ENCODE results near the gene CEACAM18.

CEACAM18 gene

DNA sequence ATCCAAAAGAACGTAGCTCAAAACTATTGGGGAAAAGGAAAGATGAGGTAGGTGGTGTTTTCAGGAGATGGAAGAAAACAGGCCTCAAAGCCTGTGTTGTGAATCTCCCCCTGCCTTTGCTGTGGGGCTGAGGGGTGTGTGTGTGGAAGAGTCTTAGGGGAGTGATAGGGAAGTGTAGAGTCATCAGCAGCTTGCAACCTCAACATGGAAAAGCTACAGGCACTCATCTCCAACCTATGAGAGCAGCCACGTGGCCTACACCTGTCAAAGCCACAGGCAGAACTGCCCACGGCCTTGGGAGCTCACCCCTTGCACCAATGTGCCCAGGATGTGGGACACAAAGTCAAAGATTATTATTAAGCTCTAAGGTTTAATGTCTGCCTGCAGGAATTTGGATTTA, 27.6 kb downstream of the CEACAM18 start:
- no peak overlapping the region for H3K9ac ChIP-seq (ENCODE audit: low read depth, low read length, poor library complexity, severe bottlenecking)
- no peaks in the 10 kb centered on the region for H3F3A ChIP-seq (ENCODE audit: low read depth)
- no peak overlapping the region for H3K4me3 ChIP-seq (ENCODE audit: low read length, poor library complexity, severe bottlenecking)
- no peak overlapping the region for H2AFZ ChIP-seq (ENCODE audit: low read length)
- H3K4me2 ChIP-seq (ENCODE audit: low read depth, low read length, poor library complexity, severe bottlenecking) = no peak overlapping the region
- no peak for TF ChIP-seq EZH2phosphoT487 (IDR thresholded peaks at IDR 0.05; ENCODE audit: borderline replicate concordance)
- TF ChIP-seq, protein P1, sequence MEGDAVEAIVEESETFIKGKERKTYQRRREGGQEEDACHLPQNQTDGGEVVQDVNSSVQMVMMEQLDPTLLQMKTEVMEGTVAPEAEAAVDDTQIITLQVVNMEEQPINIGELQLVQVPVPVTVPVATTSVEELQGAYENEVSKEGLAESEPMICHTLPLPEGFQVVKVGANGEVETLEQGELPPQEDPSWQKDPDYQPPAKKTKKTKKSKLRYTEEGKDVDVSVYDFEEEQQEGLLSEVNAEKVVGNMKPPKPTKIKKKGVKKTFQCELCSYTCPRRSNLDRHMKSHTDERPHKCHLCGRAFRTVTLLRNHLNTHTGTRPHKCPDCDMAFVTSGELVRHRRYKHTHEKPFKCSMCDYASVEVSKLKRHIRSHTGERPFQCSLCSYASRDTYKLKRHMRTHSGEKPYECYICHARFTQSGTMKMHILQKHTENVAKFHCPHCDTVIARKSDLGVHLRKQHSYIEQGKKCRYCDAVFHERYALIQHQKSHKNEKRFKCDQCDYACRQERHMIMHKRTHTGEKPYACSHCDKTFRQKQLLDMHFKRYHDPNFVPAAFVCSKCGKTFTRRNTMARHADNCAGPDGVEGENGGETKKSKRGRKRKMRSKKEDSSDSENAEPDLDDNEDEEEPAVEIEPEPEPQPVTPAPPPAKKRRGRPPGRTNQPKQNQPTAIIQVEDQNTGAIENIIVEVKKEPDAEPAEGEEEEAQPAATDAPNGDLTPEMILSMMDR (conservative IDR thresholded peaks at IDR 0.05; ENCODE audit: low read length) = no peak
- no peaks in the 10 kb centered on the region for H4K20me1 ChIP-seq (ENCODE audit: insufficient read depth, low read length, poor library complexity, severe bottlenecking)
- H3K27me3 ChIP-seq (ENCODE audit: insufficient read depth, low read length, poor library complexity, severe bottlenecking) = peaks cover 4% of the 10 kb centered on the region
- H3K79me2 ChIP-seq (ENCODE audit: insufficient read depth, low read length) = no peaks in the 10 kb centered on the region
- H3K36me3 ChIP-seq (ENCODE audit: insufficient read depth, low read length) = no peaks in the 10 kb centered on the region
- no peaks in the 10 kb centered on the region for H3K9me3 ChIP-seq (ENCODE audit: insufficient read depth, low read depth, low read length)
- H3K4me1 ChIP-seq (ENCODE audit: insufficient read depth, low read length, poor library complexity, severe bottlenecking) = peaks cover 9% of the 10 kb centered on the region
- no peaks in the 10 kb centered on the region for H3K9me2 ChIP-seq (replicated peaks; ENCODE audit: low read depth, low read length)

DNA sequence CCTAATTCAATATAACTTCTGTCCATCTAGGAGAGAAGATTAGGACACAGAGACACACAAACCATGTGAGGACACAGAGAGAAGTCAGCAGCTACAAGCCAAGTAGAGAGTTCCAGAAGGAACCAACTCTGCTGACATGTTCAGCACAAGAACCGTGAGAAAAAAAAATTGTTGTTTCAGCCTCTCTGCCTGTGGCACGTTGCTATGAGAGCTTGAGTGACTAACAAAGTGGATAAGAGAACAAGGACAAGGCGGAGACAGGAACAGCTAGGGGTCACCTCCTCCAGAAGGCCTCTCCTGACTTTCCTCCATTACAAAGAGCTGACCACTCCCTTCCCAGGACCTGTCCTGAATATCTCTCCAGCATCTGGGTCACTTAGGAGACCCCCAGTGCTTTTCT, 28.9 kb downstream of the CEACAM18 start:
- Histone ChIP-seq H3K9me2 (replicated peaks; ENCODE audit: low read depth, low read length) (no peaks in the 10 kb centered on the region), H4K20me1 (ENCODE audit: insufficient read depth, low read length, poor library complexity, severe bottlenecking) (no peaks in the 10 kb centered on the region)

DNA sequence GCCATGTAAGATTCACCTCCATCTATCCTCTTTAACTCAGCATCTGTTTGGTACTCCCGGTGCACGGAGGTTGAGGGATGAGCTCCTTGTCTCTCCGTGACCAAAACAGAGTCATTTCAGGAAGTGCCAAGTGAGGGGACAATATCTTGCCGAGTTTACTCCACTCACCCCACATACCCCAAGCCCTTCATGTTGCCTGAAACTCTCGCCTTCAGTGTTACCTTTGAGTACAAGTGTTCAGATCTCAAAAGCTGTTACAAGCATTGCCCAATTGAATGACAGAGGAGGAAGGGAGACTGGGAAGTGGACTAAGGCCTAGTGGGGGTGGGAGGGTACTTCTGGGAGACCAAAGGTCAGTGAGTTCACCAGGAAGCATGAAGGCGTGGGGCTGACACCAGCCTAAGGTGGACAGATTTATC, 29.3 kb downstream of the CEACAM18 start:
- H3K9me3 ChIP-seq (ENCODE audit: insufficient read depth, low read depth, low read length) = no peaks in the 10 kb centered on the region
- H3K4me1 ChIP-seq (ENCODE audit: insufficient read depth, low read length, poor library complexity, severe bottlenecking) = no peaks in the 10 kb centered on the region
- H3K27me3 ChIP-seq (ENCODE audit: insufficient read depth, low read length, poor library complexity, severe bottlenecking) = peaks cover 4% of the 10 kb centered on the region
- H3K4me2 ChIP-seq (ENCODE audit: low read depth, low read length, poor library complexity, severe bottlenecking) = no peak overlapping the region
- H3K36me3 ChIP-seq (ENCODE audit: insufficient read depth, low read length) = no peaks in the 10 kb centered on the region
- H3K9ac ChIP-seq (ENCODE audit: low read depth, low read length, poor library complexity, severe bottlenecking) = no peak overlapping the region
- H4K20me1 ChIP-seq (ENCODE audit: insufficient read depth, low read length, poor library complexity, severe bottlenecking) = no peaks in the 10 kb centered on the region
- TF ChIP-seq, protein P1 (conservative IDR thresholded peaks at IDR 0.05; ENCODE audit: low read length) = no peak
- TF ChIP-seq EZH2phosphoT487 (IDR thresholded peaks at IDR 0.05; ENCODE audit: borderline replicate concordance) = no peak
- H3K4me3 ChIP-seq (ENCODE audit: low read length, poor library complexity, severe bottlenecking) = no peak overlapping the region
- H2AFZ ChIP-seq (ENCODE audit: low read length) = no peak overlapping the region
- H3K9me2 ChIP-seq (replicated peaks; ENCODE audit: low read depth, low read length) = no peaks in the 10 kb centered on the region
- H3K79me2 ChIP-seq (ENCODE audit: insufficient read depth, low read length) = no peaks in the 10 kb centered on the region
- no peaks in the 10 kb centered on the region for H3F3A ChIP-seq (ENCODE audit: low read depth)

More for the DNA sequence above, 28.9 kb downstream of the CEACAM18 start:
- Histone ChIP-seq H3K27me3 (ENCODE audit: insufficient read depth, low read length, poor library complexity, severe bottlenecking) (peaks cover 4% of the 10 kb centered on the region), H3K9me3 (ENCODE audit: insufficient read depth, low read depth, low read length) (no peaks in the 10 kb centered on the region), H2AFZ (ENCODE audit: low read length) (no peak overlapping the region), H3K4me1 (ENCODE audit: insufficient read depth, low read length, poor library complexity, severe bottlenecking) (no peaks in the 10 kb centered on the region), H3F3A (ENCODE audit: low read depth) (no peaks in the 10 kb centered on the region), H3K9ac (ENCODE audit: low read depth, low read length, poor library complexity, severe bottlenecking) (no peak overlapping the region), H3K4me2 (ENCODE audit: low read depth, low read length, poor library complexity, severe bottlenecking) (no peak overlapping the region), H3K79me2 (ENCODE audit: insufficient read depth, low read length) (no peaks in the 10 kb centered on the region), H3K4me3 (ENCODE audit: low read length, poor library complexity, severe bottlenecking) (no peak overlapping the region), H3K36me3 (ENCODE audit: insufficient read depth, low read length) (no peaks in the 10 kb centered on the region)
- TF ChIP-seq, protein P1 (conservative IDR thresholded peaks at IDR 0.05; ENCODE audit: low read length) = no peak
- TF ChIP-seq EZH2phosphoT487 (IDR thresholded peaks at IDR 0.05; ENCODE audit: borderline replicate concordance) = no peak

All from Loucy (cell line).